ENCODE measurements around the gene NTS.
A peak's percentile ranks its signal among the peaks of the same experiment; 100 is the strongest.

GRCh38 chr12:85920324-85920947, 46.3 kb downstream of the NTS start:
- no peak for TF ChIP-seq EZH2 (IDR thresholded peaks at IDR 0.05; ENCODE audit: low read length)
- TF ChIP-seq, protein P1, sequence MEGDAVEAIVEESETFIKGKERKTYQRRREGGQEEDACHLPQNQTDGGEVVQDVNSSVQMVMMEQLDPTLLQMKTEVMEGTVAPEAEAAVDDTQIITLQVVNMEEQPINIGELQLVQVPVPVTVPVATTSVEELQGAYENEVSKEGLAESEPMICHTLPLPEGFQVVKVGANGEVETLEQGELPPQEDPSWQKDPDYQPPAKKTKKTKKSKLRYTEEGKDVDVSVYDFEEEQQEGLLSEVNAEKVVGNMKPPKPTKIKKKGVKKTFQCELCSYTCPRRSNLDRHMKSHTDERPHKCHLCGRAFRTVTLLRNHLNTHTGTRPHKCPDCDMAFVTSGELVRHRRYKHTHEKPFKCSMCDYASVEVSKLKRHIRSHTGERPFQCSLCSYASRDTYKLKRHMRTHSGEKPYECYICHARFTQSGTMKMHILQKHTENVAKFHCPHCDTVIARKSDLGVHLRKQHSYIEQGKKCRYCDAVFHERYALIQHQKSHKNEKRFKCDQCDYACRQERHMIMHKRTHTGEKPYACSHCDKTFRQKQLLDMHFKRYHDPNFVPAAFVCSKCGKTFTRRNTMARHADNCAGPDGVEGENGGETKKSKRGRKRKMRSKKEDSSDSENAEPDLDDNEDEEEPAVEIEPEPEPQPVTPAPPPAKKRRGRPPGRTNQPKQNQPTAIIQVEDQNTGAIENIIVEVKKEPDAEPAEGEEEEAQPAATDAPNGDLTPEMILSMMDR (optimal IDR thresholded peaks at IDR 0.05 in 1 of 3, IDR thresholded peaks at IDR 0.05 in 1 of 3, conservative IDR thresholded peaks at IDR 0.05 in 1 of 3; ENCODE audit: extremely low read depth in 1 of 3, insufficient read depth in 2 of 3, low read length in 3 of 3): peak in 2 of 3 experiments; percentile 19 to 21
